Jurkat, Clone E6-1 (cell line): ENCODE results near the gene KRT85.

ENCODE experiments used
- DNase-seq: peaks from one replicate; pipeline ENCODE4 v3.0.0-alpha.2; 2011; ENCODE audit warnings: low read depth, low spot score
- H3K4me3 ChIP-seq: 2 replicates; pipeline ENCODE4 v1.5.1; 2011; ENCODE audit warnings: mild to moderate bottlenecking, low read length, control low read depth, moderate library complexity

KRT85 gene

GRCh38 chr12:52396656-52397055, 29.4 kb upstream of the KRT85 start:
- no peak for DNase-seq
- no peak overlapping the region for H3K4me3 ChIP-seq

GRCh38 chr12:52395761-52396434, 28.6 kb upstream of the KRT85 start:
- H3K4me3 ChIP-seq = no peak overlapping the region
- DNase-seq = no peak

- DNase-seq = no peak
- H3K4me3 ChIP-seq = no peak overlapping the region
Observed at GRCh38 chr12:52394836-52395405, 27.6 kb upstream of the KRT85 start.

GRCh38 chr12:52392465-52393007, 25.3 kb upstream of the KRT85 start:
- no peak overlapping the region for H3K4me3 ChIP-seq

GRCh38 chr12:52391618-52392002, 24.3 kb upstream of the KRT85 start:
- no peak overlapping the region for H3K4me3 ChIP-seq
- no peak for DNase-seq

More at GRCh38 chr12:52392465-52393007, 25.3 kb upstream of the KRT85 start:
- DNase-seq = no peak

- no peak for DNase-seq
- no peak overlapping the region for H3K4me3 ChIP-seq
Observed at GRCh38 chr12:52390739-52391617, 23.7 kb upstream of the KRT85 start.

GRCh38 chr12:52389313-52390207, 22.3 kb upstream of the KRT85 start:
- H3K4me3 ChIP-seq = no peak overlapping the region
- DNase-seq = no peak

GRCh38 chr12:52387859-52388258, 20.6 kb upstream of the KRT85 start:
- no peak overlapping the region for H3K4me3 ChIP-seq
- no peak for DNase-seq

DNA sequence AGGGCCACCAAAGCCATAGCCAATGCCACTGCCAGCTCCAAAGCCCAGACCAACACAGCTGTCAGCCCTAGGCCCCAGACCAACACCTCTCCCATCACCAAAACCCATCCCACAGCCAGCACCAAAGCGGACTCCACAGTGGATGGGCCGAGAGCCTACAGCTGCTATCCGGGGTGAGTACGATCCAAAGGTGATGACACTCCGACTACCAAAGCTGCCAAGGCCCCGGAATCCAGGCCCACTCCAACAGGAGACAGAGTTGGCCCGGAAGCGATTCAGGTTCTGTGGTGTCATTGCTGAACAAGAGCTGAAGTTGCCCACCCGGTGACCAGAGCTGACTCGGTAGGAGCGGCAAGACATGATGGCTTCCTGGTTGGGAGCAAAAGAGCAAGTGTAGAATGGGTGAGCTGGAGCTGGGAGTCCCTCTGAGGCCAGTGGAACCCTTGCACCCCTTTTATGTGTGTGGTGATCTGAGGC, 18.0 kb upstream of the KRT85 start, which contains the start of gene KRT84:
TSS of gene KRT84 (minus strand) at position 427 of the 477 bp plus-strand sequence. CDS start at position 360, 67 bp downstream.
- no peak within 1 kb of the TSS for H3K4me3 ChIP-seq
- no peak for DNase-seq

GRCh38 chr12:52383331-52383730, 16.1 kb upstream of the KRT85 start:
- peak; percentile 63 for DNase-seq

GRCh38 chr12:52382854-52383253, 15.6 kb upstream of the KRT85 start:
- no peak overlapping the region for H3K4me3 ChIP-seq
- DNase-seq = peak; percentile 59

More at GRCh38 chr12:52383331-52383730, 16.1 kb upstream of the KRT85 start:
- H3K4me3 ChIP-seq = no peak overlapping the region

DNA sequence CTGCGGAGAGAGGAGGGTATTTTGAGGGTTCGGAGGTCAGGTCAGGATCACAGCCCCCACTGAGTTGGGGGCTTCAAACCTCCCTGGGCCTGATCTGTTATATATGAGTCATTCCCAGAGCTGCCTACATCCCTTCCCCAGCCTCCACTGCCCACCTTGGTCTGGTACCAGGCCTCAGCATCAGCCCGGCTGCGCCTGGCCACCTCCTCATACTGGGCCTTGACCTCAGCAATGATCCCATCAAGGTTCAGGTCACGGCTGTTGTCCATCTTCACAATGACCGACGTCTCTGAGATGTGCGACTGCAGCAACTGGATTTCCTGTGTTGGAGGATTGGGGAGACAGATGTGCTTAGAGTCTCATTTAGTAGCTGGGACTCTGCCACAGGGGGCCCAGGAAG, 13.9 kb upstream of the KRT85 start:
- H3K4me3 ChIP-seq = no peak overlapping the region
- no peak for DNase-seq

- no peak overlapping the region for H3K4me3 ChIP-seq
- no peak for DNase-seq
Observed at GRCh38 chr12:52380271-52380694, 13.0 kb upstream of the KRT85 start.

GRCh38 chr12:52379536-52379935, 12.3 kb upstream of the KRT85 start:
- no peak overlapping the region for H3K4me3 ChIP-seq
- DNase-seq = no peak

DNA sequence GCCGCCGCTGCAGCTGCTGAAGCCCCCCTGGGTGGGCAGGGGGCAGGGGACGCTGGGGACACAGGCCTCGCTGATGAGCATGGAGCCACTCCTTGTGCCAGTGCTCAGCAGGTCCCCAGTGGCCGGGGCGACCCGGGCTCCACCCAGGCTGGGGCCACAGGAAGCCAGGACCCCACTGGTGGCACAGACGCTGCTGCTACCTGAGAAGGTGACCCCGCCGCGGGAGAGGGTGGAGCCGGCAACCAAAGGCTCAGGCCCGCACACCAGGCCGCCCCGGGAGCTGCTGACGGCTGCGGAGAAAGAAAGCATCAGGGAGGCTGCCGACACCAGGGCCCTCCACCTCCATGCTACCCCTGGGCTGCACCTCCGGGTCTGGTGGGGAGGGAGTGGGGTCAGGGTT, 10.8 kb upstream of the KRT85 start:
- no peak overlapping the region for H3K4me3 ChIP-seq
- no peak for DNase-seq

DNA sequence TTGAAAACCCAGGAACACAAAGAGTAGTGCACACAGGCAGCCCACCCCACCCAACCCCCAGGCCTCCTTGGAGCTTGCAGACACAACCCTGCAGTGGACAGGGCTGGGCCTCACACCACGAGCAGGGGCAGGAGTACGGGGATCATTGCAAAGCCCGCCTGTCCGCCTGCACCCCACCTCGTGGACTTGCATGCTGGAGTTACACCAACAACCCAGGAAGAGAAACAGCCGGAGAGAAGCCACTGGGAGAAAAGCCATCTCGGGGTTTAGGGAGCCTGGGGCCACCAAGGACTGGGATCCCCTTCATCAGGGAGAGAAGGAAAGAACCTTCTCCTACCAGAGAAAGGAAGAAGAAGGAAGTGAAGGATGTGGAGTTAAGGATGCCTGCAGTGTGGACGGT, 10.0 kb upstream of the KRT85 start:
- H3K4me3 ChIP-seq = no peak overlapping the region
- DNase-seq = no peak

- peak; percentile 40 for DNase-seq
Observed at GRCh38 chr12:52372216-52373154, 5.2 kb upstream of the KRT85 start.

DNA sequence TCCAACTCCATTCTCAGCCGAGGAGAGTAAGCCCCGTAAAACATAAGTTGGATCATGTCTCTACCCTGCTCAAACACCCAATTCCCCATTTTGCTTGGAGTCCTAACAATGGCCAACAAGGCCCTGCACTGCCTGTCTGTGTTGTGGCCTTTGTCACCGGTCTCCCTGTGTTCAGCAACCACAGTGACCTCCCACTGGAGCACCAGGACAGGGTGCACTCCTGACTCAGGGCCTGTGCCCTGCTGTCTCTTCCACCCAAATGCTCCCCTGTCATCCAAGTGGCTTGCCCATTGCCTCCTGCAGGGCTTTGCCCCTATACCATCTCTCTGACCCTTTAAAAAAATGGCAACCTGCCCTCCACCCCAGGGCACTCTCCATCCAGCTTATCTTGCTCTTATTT, 4.4 kb upstream of the KRT85 start:
- no peak for DNase-seq
- H3K4me3 ChIP-seq = no peak overlapping the region

More at GRCh38 chr12:52372216-52373154, 5.2 kb upstream of the KRT85 start:
- no peak overlapping the region for H3K4me3 ChIP-seq
